ENCODE data around the gene KIF20B. TPM values are rescaled to one million over a fixed set of nuclear protein-coding genes. Genes with fewer than 3 reads are reported as not detected.

The KIF20B gene
- total and polyA plus RNA-seq, 2 of the 13 experiments (the other 11 are each of a cell fraction or from before 2014, with no cell fraction given) = 3.5 to 38.6 TPM

DNA sequence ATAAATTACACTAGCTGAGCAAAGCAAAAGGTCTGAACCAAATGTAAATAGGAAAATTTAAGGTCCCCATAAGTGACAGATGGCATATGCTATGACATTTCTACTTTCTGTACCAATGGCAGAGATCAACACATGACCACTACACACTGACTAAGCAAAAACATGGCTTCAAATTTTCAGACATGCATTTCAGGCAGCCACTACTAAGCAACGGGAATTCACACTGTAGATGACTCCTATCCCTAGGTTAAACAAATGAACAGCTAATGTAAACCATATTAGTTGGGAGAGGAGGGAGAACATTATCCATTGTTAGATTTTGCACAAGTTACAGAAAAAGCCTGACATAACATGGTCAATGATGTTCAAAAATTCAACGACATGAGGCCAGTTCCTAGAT is 11.4 kb upstream of the KIF20B start:
- H2AFZ ChIP-seq (ENCODE audit: low read length) = no peak overlapping the region
- no peaks in the 10 kb centered on the region for H3K4me1 ChIP-seq (ENCODE audit: insufficient read depth, low read length)
- in situ Hi-C loops (cut with HindIII; ENCODE audit: extremely low pct_ligation_motif_present, low pct_unique_long_range_greater_than_20kb) = no loop called here
- no peak overlapping the region for H3K4me2 ChIP-seq (ENCODE audit: low read depth, low read length)
- 50% methylated on average over 2 of the region's 2 CpGs for WGBS (ENCODE audit: low lambda C conversion rate)
- intact Hi-C loops (cut with micrococcal nuclease; ENCODE audit: unreplicated experiment) = no loop called here
- H3K27ac ChIP-seq (ENCODE audit: extremely low read length, insufficient read depth, low read length) = no peak overlapping the region
- ATAC-seq = no peak
- H3K36me3 ChIP-seq (replicated peaks in 1 of 2; ENCODE audit: control insufficient read depth in 1 of 2, insufficient read depth in 2 of 2, low read length in 2 of 2) = no peaks in the 10 kb centered on the region; a peak in 1 of 5 replicates
- no peak overlapping the region for H3K9ac ChIP-seq (ENCODE audit: insufficient read depth, low read depth, low read length)
- no peak for TF ChIP-seq MXD1 (CRISPR knock-in tag; IDR thresholded peaks at IDR 0.05)
- no peak for TF ChIP-seq ZNF652 (CRISPR knock-in tag; IDR thresholded peaks at IDR 0.05; ENCODE audit: borderline replicate concordance, low read depth)
- TF ChIP-seq ZBTB7A (CRISPR knock-in tag; IDR thresholded peaks at IDR 0.05) = no peak
- TF ChIP-seq ZNF224 (CRISPR knock-in tag; IDR thresholded peaks at IDR 0.05) = no peak
- no peak for TF ChIP-seq ZNF180 (CRISPR knock-in tag; IDR thresholded peaks at IDR 0.05; ENCODE audit: borderline replicate concordance, low read depth)
- no peak for TF ChIP-seq TSC22D2 (CRISPR knock-in tag; IDR thresholded peaks at IDR 0.05; ENCODE audit: borderline replicate concordance)
- no peak for TF ChIP-seq ZSCAN9 (CRISPR knock-in tag; IDR thresholded peaks at IDR 0.05; ENCODE audit: borderline replicate concordance)
- TF ChIP-seq MLXIP (CRISPR knock-in tag; IDR thresholded peaks at IDR 0.05; ENCODE audit: borderline replicate concordance) = no peak
- no peak for TF ChIP-seq STAT5B (CRISPR knock-in tag; IDR thresholded peaks at IDR 0.05)
- TF ChIP-seq ZNF24 (IDR thresholded peaks at IDR 0.05) = no peak
- TF ChIP-seq MXD4 (CRISPR knock-in tag; IDR thresholded peaks at IDR 0.05) = no peak
- no peak for TF ChIP-seq ATF7-NPFF (CRISPR knock-in tag; IDR thresholded peaks at IDR 0.05; ENCODE audit: low read depth)
- TF ChIP-seq BATF2 (CRISPR knock-in tag; IDR thresholded peaks at IDR 0.05) = no peak
- TF ChIP-seq EEA1 (CRISPR knock-in tag; IDR thresholded peaks at IDR 0.05; ENCODE audit: borderline replicate concordance) = no peak
- TF ChIP-seq ZNF510 (CRISPR knock-in tag; IDR thresholded peaks at IDR 0.05; ENCODE audit: low read depth) = no peak
- TF ChIP-seq KLF12 (CRISPR knock-in tag; IDR thresholded peaks at IDR 0.05; ENCODE audit: borderline replicate concordance) = no peak
- H3K27me3 ChIP-seq (ENCODE audit: control insufficient read depth in 1 of 2, insufficient read depth in 2 of 2, low read length in 2 of 2) = no peaks in the 10 kb centered on the region
- no TSS peak for BruUV-seq (replicated peaks)
- ChIA-PET CTCF (ENCODE audit: low intra/inter-chr PET ratio, low total read pairs) (no interaction called here), POLR2A (interaction anchor here (1.6 kb wide), 1 partner anchor 11 kb away, joined by 4 read pairs; the partner anchor contains the start of gene KIF20B)
- FAIRE-seq = no peak
- no peaks in the 10 kb centered on the region for H3K9me3 ChIP-seq (ENCODE audit: low read length)
- H3K79me2 ChIP-seq (ENCODE audit: insufficient read depth, low read length) = no peaks in the 10 kb centered on the region
- H4K20me1 ChIP-seq (ENCODE audit: insufficient read depth, low read length) = no peaks in the 10 kb centered on the region
- DNase-seq (ENCODE audit: low spot score) = no peak
- no peak overlapping the region for H3K4me3 ChIP-seq (replicated peaks in 1 of 3; ENCODE audit: insufficient read depth in 1 of 3, low read depth in 2 of 3, low read length in 3 of 3)
